Activated CD4-positive, alpha-beta T cell treated with anti-CD3 and anti-CD28 coated beads for 36 hours (primary cell): Measurements from ENCODE around the gene REV3L. TPM values are rescaled to one million over a fixed set of nuclear protein-coding genes. Genes with fewer than 3 reads are reported as not detected.
A peak's percentile ranks its signal among the peaks of the same experiment; 100 is the strongest.
"Not testable (repeated sequence)": the region's sequence is repeated elsewhere in the genome, so short reads cannot be mapped to it uniquely, and the experiment has no call there.

Experiments
- ATAC-seq: fragments of 200-7000 bp; cut with Tn5 transposase; one replicate; pipeline ENCODE4 v1.10.0; 2021; ENCODE audit warnings: mild to moderate bottlenecking, moderate library complexity
- CTCF ChIA-PET: fragments of 350-600 bp; sonication (Branson Sonifier 250); formaldehyde crosslinking; loops from one replicate; lab custom pipeline; 2021; ENCODE audit warnings: antibody characterized with exemption; lab: Charles Lee
- POLR2A ChIA-PET: fragments of 350-600 bp; sonication (Branson Sonifier 250); formaldehyde crosslinking; loops from one replicate; lab custom pipeline; 2021; ENCODE audit warnings: antibody characterized with exemption, inconsistent platforms; lab: Charles Lee
- DNase-seq: peaks from one replicate; pipeline ENCODE4 v3.0.0-alpha.2; 2020
- H3K27ac Mint-ChIP-seq: one replicate; pipeline ENCODE4 v1.8.0; 2021; ENCODE audit warnings: mixed read lengths
- H3K27me3 Mint-ChIP-seq: one replicate; pipeline ENCODE4 v1.8.0; 2021; ENCODE audit warnings: mixed read lengths
- H3K36me3 Mint-ChIP-seq: one replicate; pipeline ENCODE4 v1.8.0; 2021; ENCODE audit warnings: low read depth, mixed read lengths
- H3K4me1 Mint-ChIP-seq: one replicate; pipeline ENCODE4 v1.8.0; 2021; ENCODE audit warnings: mixed read lengths
- H3K4me3 Mint-ChIP-seq: one replicate; pipeline ENCODE4 v1.8.0; 2021; ENCODE audit warnings: mild to moderate bottlenecking, moderate library complexity, mixed read lengths
- H3K9me3 Mint-ChIP-seq: one replicate; pipeline ENCODE4 v1.8.0; 2021; ENCODE audit warnings: low read depth, mixed read lengths
- intact Hi-C, 2 experiments: fragments of 100-400 bp; cut with DNase I in 1 of 2; cut with micrococcal nuclease in 1 of 2; formaldehyde crosslinking; loops; one replicate each; pipeline versions ENCODE4 v1.14.2 to v1.15.1; 2022 to 2024; cut with DNase I, micrococcal nuclease
- total RNA-seq, 2 experiments: library from RNA; stranded (reverse); gene quantifications; one replicate each; pipeline ENCODE4 v1.2.3, GENCODE V29; 2021

The REV3L gene
- total RNA-seq, 2 experiments from 2014 or later = 16.5 to 20.9 TPM

DNA sequence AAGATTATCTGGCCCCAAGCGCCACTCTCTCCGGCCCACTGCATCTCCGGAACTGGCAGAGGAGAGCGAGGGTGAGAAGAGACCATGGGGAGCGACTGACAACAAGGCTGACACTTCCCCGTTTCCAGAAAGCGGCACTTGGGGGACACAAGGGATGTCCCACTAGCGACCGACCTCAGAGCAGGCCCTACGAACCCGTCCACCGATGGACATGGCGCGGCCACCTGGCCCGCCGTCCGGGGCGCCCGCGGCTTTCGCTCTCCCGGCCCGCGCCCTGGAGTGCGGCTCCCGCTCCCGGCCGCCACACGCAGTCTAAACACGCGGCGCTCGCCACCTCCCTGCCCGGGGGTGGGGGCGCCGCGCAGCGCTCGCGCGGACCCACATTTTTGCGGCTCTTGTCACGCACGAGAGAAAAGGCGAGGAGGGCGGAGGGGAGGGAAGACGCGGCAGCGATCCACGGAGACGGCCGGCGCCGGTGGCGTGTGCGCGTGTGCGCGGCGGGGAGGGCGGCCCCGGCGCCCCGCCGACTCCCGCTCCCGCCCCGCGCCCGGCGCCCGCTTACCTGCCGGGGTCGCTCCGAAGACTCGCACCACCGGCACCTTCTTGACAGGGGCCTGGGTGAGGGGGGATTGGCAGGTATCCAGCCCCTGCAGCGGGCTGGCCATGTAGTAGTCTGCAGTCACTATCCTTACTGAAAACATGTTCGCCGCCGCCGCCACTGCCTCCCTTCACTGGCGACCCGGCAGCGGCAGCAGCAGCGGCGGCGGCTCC is 645 bp downstream of the REV3L start:
- H3K4me1 Mint-ChIP-seq = peaks cover 58% of the 10 kb centered on the region
- DNase-seq = peak; percentile 65
- peak overlapping the region; percentile 94 for H3K4me3 Mint-ChIP-seq
- ChIA-PET CTCF (interaction anchor here (0.6 to 2.7 kb wide), 3 partner anchors 135 to 539 kb away, joined by 3 to 18 read pairs (median 3); a partner anchor contains a TSS), POLR2A (interaction anchor here (0.5 to 2.3 kb wide), 5 partner anchors 47 to 223 kb away, joined by 3 to 16 read pairs (median 3); partner anchors contain the start of gene TRAF3IP2)
- H3K9me3 Mint-ChIP-seq = no peaks in the 10 kb centered on the region
- no peaks in the 10 kb centered on the region for H3K27me3 Mint-ChIP-seq
- peaks cover 15% of the 10 kb centered on the region for H3K36me3 Mint-ChIP-seq
- peak overlapping the region; percentile 91 for H3K27ac Mint-ChIP-seq
- intact Hi-C loops = loop anchor here (2.0 to 10.0 kb wide), 13 partner anchors 75 to 665 kb away; partner anchors contain the start of genes AMD1 (in 1 of the 2), CDK19 (in 1 of the 2) and SLC16A10 (in 1 of the 2)
- peak; percentile 3 for ATAC-seq

GRCh38 chr6:111481836-111482187 is 1.2 kb downstream of the REV3L start:
- intact Hi-C loops = loop anchor here (2.0 to 10.0 kb wide), 13 partner anchors 75 to 665 kb away; partner anchors contain the start of genes AMD1 (in 1 of the 2), CDK19 (in 1 of the 2) and SLC16A10 (in 1 of the 2)
- CTCF ChIA-PET = no interaction called here

GRCh38 chr6:111480988-111481822 is 1.8 kb downstream of the REV3L start:
- no peaks in the 10 kb centered on the region for H3K27me3 Mint-ChIP-seq
- H3K27ac Mint-ChIP-seq = peak overlapping the region; percentile 15
- no peaks in the 10 kb centered on the region for H3K9me3 Mint-ChIP-seq
- H3K36me3 Mint-ChIP-seq = peaks cover 5% of the 10 kb centered on the region
- DNase-seq = no peak
- intact Hi-C loops = loop anchor here (5.0 to 10.0 kb wide), 8 partner anchors 74 to 664 kb away; partner anchors contain the start of genes AMD1 (in 1 of the 2) and CDK19 (in 1 of the 2)
- peaks cover 51% of the 10 kb centered on the region for H3K4me1 Mint-ChIP-seq
- no peak for ATAC-seq
- peak overlapping the region; percentile 94 for H3K4me3 Mint-ChIP-seq
- ChIA-PET CTCF (interaction anchor here (0.6 kb wide), 1 partner anchor 164 kb away, joined by 3 read pairs; no protein-coding TSS in a partner anchor), POLR2A (no interaction called here)

More at GRCh38 chr6:111481836-111482187, 1.2 kb downstream of the REV3L start:
- Mint-ChIP-seq H3K27ac (peak overlapping the region; percentile 91), H3K27me3 (no peaks in the 10 kb centered on the region), H3K4me3 (peak overlapping the region; percentile 94), H3K36me3 (peaks cover 11% of the 10 kb centered on the region), H3K9me3 (no peaks in the 10 kb centered on the region), H3K4me1 (peaks cover 57% of the 10 kb centered on the region)
- DNase-seq (no peak), ATAC-seq (no peak)
- POLR2A ChIA-PET = no interaction called here

DNA sequence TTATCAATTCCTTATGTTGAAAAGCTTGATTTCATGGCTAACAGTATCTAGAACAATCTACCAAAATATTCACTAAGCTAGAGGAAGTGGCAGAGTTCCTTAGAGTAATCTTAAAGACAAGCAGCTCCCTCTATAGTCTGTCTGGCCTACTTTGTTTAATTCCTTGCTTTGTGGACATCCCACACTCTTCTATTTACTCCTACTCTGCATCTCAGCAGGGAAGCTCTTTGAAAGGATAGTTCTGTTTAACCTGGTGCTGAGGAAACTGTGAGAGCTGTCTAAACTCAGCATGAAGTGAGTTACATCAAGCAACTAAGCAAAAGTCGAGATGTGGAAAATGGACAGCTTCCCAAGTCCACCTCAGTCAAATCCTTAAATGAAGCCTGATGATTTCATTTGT is 4.3 kb downstream of the REV3L start:
- Mint-ChIP-seq H3K4me3 (no peak overlapping the region), H3K27ac (no peak overlapping the region), H3K27me3 (no peaks in the 10 kb centered on the region), H3K9me3 (no peaks in the 10 kb centered on the region), H3K4me1 (peaks cover 40% of the 10 kb centered on the region), H3K36me3 (no peaks in the 10 kb centered on the region)
- ChIA-PET CTCF (interaction anchor here (0.6 to 3.1 kb wide), 17 partner anchors 9 to 566 kb away, joined by 3 to 27 read pairs (median 3); partner anchors contain the start of gene TRAF3IP2), POLR2A (interaction anchor here (0.6 to 0.7 kb wide), 2 partner anchors 92 to 536 kb away, joined by 3 read pairs; no protein-coding TSS in a partner anchor)
- peak; percentile 8 for ATAC-seq
- intact Hi-C loops = loop anchor here (1.0 to 5.0 kb wide), 2 partner anchors 116 to 219 kb away; a partner anchor contains a TSS
- no peak for DNase-seq

DNA sequence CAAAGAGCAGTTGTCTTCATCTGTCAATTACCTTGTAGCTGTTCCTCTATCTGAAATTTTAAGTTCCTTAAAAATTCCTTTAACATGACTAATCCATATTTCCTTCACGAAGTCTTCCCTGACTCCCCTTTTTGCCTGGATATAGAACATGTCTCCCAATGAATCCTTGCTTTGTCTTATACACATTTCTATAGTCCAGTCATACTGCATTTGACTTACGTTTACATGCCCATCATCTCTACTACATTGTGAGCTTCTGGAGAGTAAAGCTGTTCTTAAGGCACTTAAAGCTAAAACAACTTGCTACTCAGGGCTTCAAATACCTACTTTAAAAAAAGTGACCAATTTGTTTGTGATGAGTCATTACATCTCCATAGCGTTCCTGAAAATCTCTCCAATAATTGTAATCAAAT is 4.9 kb downstream of the REV3L start:
- Mint-ChIP-seq H3K4me3 (no peak overlapping the region), H3K27ac (no peak overlapping the region), H3K27me3 (no peaks in the 10 kb centered on the region), H3K4me1 (peaks cover 46% of the 10 kb centered on the region), H3K36me3 (no peaks in the 10 kb centered on the region), H3K9me3 (no peaks in the 10 kb centered on the region)
- DNase-seq (no peak), ATAC-seq (no peak)
- ChIA-PET POLR2A (interaction anchor here (0.5 to 0.6 kb wide), 2 partner anchors 129 to 537 kb away, joined by 3 to 5 read pairs; no protein-coding TSS in a partner anchor), CTCF (interaction anchor here (0.6 to 3.1 kb wide), 16 partner anchors 9 to 566 kb away, joined by 3 to 27 read pairs (median 3); partner anchors contain the start of gene TRAF3IP2)
- intact Hi-C loops = loop anchor here (1.0 to 5.0 kb wide), 2 partner anchors 116 to 219 kb away; a partner anchor contains a TSS

- ATAC-seq = no peak
- peaks cover 51% of the 10 kb centered on the region for H3K4me1 Mint-ChIP-seq
- H3K9me3 Mint-ChIP-seq = no peaks in the 10 kb centered on the region
- no peak for DNase-seq
- H3K27me3 Mint-ChIP-seq = no peaks in the 10 kb centered on the region
- ChIA-PET POLR2A (no interaction called here), CTCF (interaction anchor here (1.3 to 3.1 kb wide), 3 partner anchors 11 to 218 kb away, joined by 4 to 27 read pairs (median 4); partner anchors contain the start of gene TRAF3IP2)
- H3K36me3 Mint-ChIP-seq = no peaks in the 10 kb centered on the region
- H3K4me3 Mint-ChIP-seq = no peak overlapping the region
- intact Hi-C loops = loop anchor here in 1 of 2 experiments (5.0 kb wide), 1 partner anchor 115 kb away; no protein-coding TSS in a partner anchor
- H3K27ac Mint-ChIP-seq = no peak overlapping the region
Observed at GRCh38 chr6:111477481-111477938, 5.5 kb downstream of the REV3L start.

DNA sequence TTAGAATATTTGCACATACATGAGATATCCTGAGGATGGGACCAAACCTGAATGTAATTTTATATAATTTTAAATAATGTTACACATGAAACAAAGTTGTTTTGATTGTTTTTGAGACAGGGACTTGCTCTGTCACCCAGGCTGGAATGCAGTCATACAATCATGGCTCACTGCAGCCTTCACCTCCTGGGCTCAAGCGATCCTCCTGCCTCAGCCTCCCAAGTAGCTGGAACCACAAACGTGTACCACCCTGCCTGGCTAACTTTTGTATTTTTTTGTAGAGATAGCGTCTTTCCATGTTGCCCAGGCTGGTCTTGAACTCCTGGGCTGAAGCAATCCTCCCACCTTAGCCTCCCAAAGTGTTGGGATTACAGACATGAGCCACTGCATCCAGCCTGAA is 7.0 kb downstream of the REV3L start:
- H3K4me1 Mint-ChIP-seq = peaks cover 55% of the 10 kb centered on the region
- H3K4me3 Mint-ChIP-seq, H3K9me3 Mint-ChIP-seq, H3K27ac Mint-ChIP-seq, CTCF ChIA-PET, POLR2A ChIA-PET, H3K27me3 Mint-ChIP-seq, DNase-seq, ATAC-seq, H3K36me3 Mint-ChIP-seq: not testable (repeated sequence)
- intact Hi-C loops = loop anchor here in 1 of 2 experiments (5.0 kb wide), 1 partner anchor 114 kb away; no protein-coding TSS in a partner anchor

GRCh38 chr6:111474771-111475170 is 8.2 kb downstream of the REV3L start:
- Mint-ChIP-seq H3K36me3 (peaks cover 2% of the 10 kb centered on the region), H3K9me3 (no peaks in the 10 kb centered on the region), H3K4me3 (no peak overlapping the region), H3K27ac (no peak overlapping the region), H3K27me3 (no peaks in the 10 kb centered on the region), H3K4me1 (peaks cover 50% of the 10 kb centered on the region)
- ChIA-PET POLR2A (no interaction called here), CTCF (interaction anchor here (1.0 kb wide), 1 partner anchor 216 kb away, joined by 4 read pairs; a partner anchor contains a TSS)
- ATAC-seq (no peak), DNase-seq (no peak)
- intact Hi-C loops = loop anchor here in 1 of 2 experiments (5.0 kb wide), 1 partner anchor 112 kb away; no protein-coding TSS in a partner anchor

- intact Hi-C loops = no loop called here
- Mint-ChIP-seq H3K27me3 (no peaks in the 10 kb centered on the region), H3K36me3 (peaks cover 2% of the 10 kb centered on the region), H3K4me1 (peaks cover 49% of the 10 kb centered on the region), H3K9me3 (no peaks in the 10 kb centered on the region), H3K27ac (no peak overlapping the region), H3K4me3 (no peak overlapping the region)
- ChIA-PET POLR2A (no interaction called here), CTCF (interaction anchor here (1.0 kb wide), 1 partner anchor 215 kb away, joined by 4 read pairs; a partner anchor contains a TSS)
- no peak for ATAC-seq
- DNase-seq = no peak
Observed at GRCh38 chr6:111474106-111474505, 8.9 kb downstream of the REV3L start.

DNA sequence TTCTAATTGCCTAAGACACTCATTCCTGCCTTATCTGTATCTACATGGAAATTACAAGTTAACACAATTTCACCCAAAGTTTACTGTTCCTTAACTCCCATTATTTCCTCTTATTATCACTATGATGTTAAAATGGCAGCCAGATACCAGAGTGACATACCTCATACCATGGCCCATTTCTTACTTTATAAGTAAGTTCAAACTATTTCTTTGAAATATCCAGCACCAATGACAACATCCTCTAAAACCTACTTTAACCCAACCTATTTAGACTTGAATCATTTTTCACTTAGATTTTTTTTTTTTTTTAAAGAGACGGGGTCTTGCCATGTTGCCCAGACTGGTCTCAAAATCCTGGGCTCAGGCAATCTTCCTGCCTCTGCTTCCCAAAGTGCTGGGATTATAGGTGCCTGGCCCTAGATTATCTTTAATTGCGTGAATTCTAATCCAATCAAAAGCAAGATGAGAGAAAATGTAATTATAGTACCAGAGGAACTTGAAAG is 10.0 kb downstream of the REV3L start:
- DNase-seq (no peak), ATAC-seq (no peak)
- Mint-ChIP-seq H3K27ac (no peak overlapping the region), H3K4me3 (no peak overlapping the region), H3K9me3 (no peaks in the 10 kb centered on the region), H3K27me3 (no peaks in the 10 kb centered on the region), H3K4me1 (peaks cover 51% of the 10 kb centered on the region), H3K36me3 (peaks cover 5% of the 10 kb centered on the region)
- ChIA-PET CTCF (interaction anchor here (0.6 kb wide), 1 partner anchor 263 kb away, joined by 3 read pairs; no protein-coding TSS in a partner anchor), POLR2A (interaction anchor here (0.6 kb wide), 1 partner anchor 103 kb away, joined by 3 read pairs; no protein-coding TSS in a partner anchor)
- intact Hi-C loops = loop anchor here in 1 of 2 experiments (1.0 kb wide), 1 partner anchor 10 kb away; the partner anchor contains the start of gene REV3L
